OCI-LY7 (cell line): ENCODE data around the gene ADAM23. TPM values are rescaled to one million over a fixed set of nuclear protein-coding genes. Genes with fewer than 3 reads are reported as not detected.

ENCODE experiments used
- BruUV-seq: library from RNA; stranded (reverse); fragments of 400-500 nt; replicated peaks from 2 replicates; lab custom pipeline; 2021; lab: Mats Ljungman, UMichigan
- CTCF ChIA-PET: fragments of 300-600 bp; sonication (Branson Sonifier 250); formaldehyde crosslinking; loops from one replicate; lab custom pipeline; 2022; ENCODE audit warnings: antibody characterized with exemption; ENCODE audit not compliant: unreplicated experiment; lab: Charles Lee
- POLR2A ChIA-PET: fragments of 300-600 bp; sonication (Branson Sonifier 250); formaldehyde crosslinking; loops from one replicate; lab custom pipeline; 2022; ENCODE audit warnings: antibody characterized with exemption; lab: Charles Lee
- DNase-seq: peaks from one replicate; pipeline ENCODE4 v3.0.0-alpha.2; 2015; ENCODE audit warnings: low spot score
- H2AFZ ChIP-seq: fragments of 200-600 bp; sonication (generic), shearing (Covaris generic); 2 replicates; pipeline ENCODE4 v1.6.1; 2014; ENCODE audit warnings: mild to moderate bottlenecking, antibody characterized with exemption, low read length, moderate library complexity
- H3K27ac ChIP-seq: fragments of 200-600 bp; sonication (generic); 2 replicates; pipeline ENCODE4 v1.5.1; 2014; ENCODE audit warnings: mixed run types, low read depth, mild to moderate bottlenecking, moderate library complexity, low read length, inconsistent platforms; ENCODE audit not compliant: poor library complexity, severe bottlenecking
- H3K36me3 ChIP-seq: fragments of 200-600 bp; sonication (generic); 2 replicates; pipeline ENCODE4 v1.6.1; 2014; ENCODE audit warnings: mild to moderate bottlenecking, antibody characterized with exemption, low read length, moderate library complexity, mixed read lengths; ENCODE audit not compliant: insufficient read depth
- H3K4me1 ChIP-seq: fragments of 200-600 bp; sonication (generic); 2 replicates; pipeline ENCODE4 v1.5.1; 2014; ENCODE audit warnings: mild to moderate bottlenecking, low read length; ENCODE audit not compliant: insufficient read depth, poor library complexity, severe bottlenecking
- H3K4me2 ChIP-seq: fragments of 200-600 bp; sonication (generic); 2 replicates; pipeline ENCODE4 v1.6.1; 2014; ENCODE audit warnings: mild to moderate bottlenecking, low read length
- H3K4me3 ChIP-seq: fragments of 200-600 bp; sonication (generic); 2 replicates; pipeline ENCODE4 v1.5.1; 2014; ENCODE audit warnings: mild to moderate bottlenecking, low read depth, low read length; ENCODE audit not compliant: poor library complexity, severe bottlenecking
- H3K79me2 ChIP-seq: fragments of 200-600 bp; sonication (generic); 2 replicates; pipeline ENCODE4 v1.6.1; 2016; ENCODE audit warnings: low read depth, mild to moderate bottlenecking, low read length, moderate library complexity, mixed read lengths; ENCODE audit not compliant: insufficient read depth
- H3K9me2 ChIP-seq: fragments of 200-600 bp; sonication (generic); 2 replicates; pipeline ENCODE4 v1.6.1; 2016; ENCODE audit warnings: mild to moderate bottlenecking, low read length, mixed read lengths; ENCODE audit not compliant: insufficient read depth
- H3K9me3 ChIP-seq: fragments of 200-600 bp; sonication (generic); 2 replicates; pipeline ENCODE4 v1.6.1; 2014; ENCODE audit warnings: mild to moderate bottlenecking, mixed run types, low read length, mixed read lengths
- H4K20me1 ChIP-seq: fragments of 200-600 bp; sonication (generic); 2 replicates; pipeline ENCODE4 v1.6.1; 2014; ENCODE audit warnings: mild to moderate bottlenecking, antibody characterized with exemption, low read length, moderate library complexity, mixed read lengths; ENCODE audit not compliant: insufficient read depth
- CTCF ChIP-seq: fragments of 200-600 bp; sonication (generic); conservative IDR thresholded peaks from 2 replicates; pipeline ENCODE4 v1.5.1; 2014; ENCODE audit warnings: mild to moderate bottlenecking, antibody characterized with exemption, low read length, moderate library complexity, mixed read lengths
- EZH2phosphoT487 ChIP-seq: fragments of 200-600 bp; sonication (generic); IDR thresholded peaks from 2 replicates; pipeline ENCODE4 v1.6.1; 2018; ENCODE audit warnings: low read depth, borderline replicate concordance, mild to moderate bottlenecking, mixed run types, antibody characterized with exemption, low read length, moderate library complexity, mixed read lengths
- intact Hi-C: fragments of 100-400 bp; cut with micrococcal nuclease; formaldehyde crosslinking; loops from one replicate; pipeline ENCODE4 v1.10.0; 2022; ENCODE audit not compliant: unreplicated experiment
- total RNA-seq, 2 experiments: library from RNA; depleted of rRNA in 1 of 2; stranded (reverse); fragments of >200 nt in 1 of 2; shearing (Covaris generic) in 1 of 2; gene quantifications; 2 replicates each; pipeline ENCODE4 v1.2.3, GENCODE V29; 2014 to 2022

Gene ADAM23
- total RNA-seq, 2 experiments from 2014 or later = 0.53 TPM; not detected in 1

DNA sequence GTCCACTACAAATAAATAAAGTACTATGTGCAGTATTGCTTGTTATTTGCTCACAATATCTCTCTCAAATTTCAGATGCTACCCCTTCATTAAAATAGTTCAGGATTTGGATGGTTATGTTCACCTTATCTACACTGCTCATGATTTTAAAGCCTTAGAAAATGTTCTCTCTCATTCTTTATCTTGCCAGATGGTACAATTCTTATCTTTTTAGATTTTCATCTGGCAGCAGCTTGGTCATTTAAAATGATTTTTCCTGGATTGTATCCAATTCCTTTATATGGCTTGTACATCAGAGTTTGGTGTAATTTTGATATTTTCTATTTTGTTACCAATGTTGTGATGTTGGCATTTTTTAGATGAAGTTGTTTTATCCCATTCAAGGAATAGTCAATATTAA, 10.1 kb upstream of the ADAM23 start:
- no peak overlapping the region for H2AFZ ChIP-seq
- no peaks in the 10 kb centered on the region for H3K9me2 ChIP-seq
- H3K4me3 ChIP-seq = no peak overlapping the region
- H3K9me3 ChIP-seq = no peaks in the 10 kb centered on the region
- H3K27ac ChIP-seq = no peak overlapping the region
- TF ChIP-seq CTCF (no peak), EZH2phosphoT487 (no peak)
- no peaks in the 10 kb centered on the region for H3K36me3 ChIP-seq
- no peak overlapping the region for H3K4me2 ChIP-seq
- no peaks in the 10 kb centered on the region for H3K4me1 ChIP-seq
- no peak for DNase-seq
- no peaks in the 10 kb centered on the region for H4K20me1 ChIP-seq
- no peaks in the 10 kb centered on the region for H3K79me2 ChIP-seq
- POLR2A ChIA-PET = no interaction called here
- no TSS peak for BruUV-seq
- intact Hi-C loops = no loop called here
- CTCF ChIA-PET = no interaction called here

DNA sequence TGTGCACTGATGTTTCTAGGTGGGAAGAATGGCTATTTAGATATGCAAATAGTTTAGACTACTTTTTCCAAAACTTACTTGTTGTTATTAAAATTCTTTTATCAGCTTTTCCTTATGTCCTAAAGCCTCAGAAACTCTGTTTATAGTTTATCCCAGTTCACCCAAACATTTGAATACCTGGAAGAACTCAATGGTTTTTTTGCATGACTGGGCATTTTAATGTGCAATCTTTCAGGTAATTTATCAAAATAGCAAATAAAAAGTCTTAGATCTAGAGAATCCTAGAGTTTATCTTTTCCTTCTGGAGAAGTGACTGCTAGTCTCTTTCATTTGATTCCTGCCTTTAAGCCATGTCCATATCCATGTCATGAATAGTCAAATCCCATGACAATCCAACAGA, 9.6 kb upstream of the ADAM23 start:
- no peak overlapping the region for H2AFZ ChIP-seq
- ChIA-PET POLR2A (no interaction called here), CTCF (no interaction called here)
- intact Hi-C loops = no loop called here
- no peaks in the 10 kb centered on the region for H3K36me3 ChIP-seq
- no peak for DNase-seq
- no peak overlapping the region for H3K27ac ChIP-seq
- H3K9me3 ChIP-seq = no peaks in the 10 kb centered on the region
- no TSS peak for BruUV-seq
- no peaks in the 10 kb centered on the region for H3K79me2 ChIP-seq
- H3K4me3 ChIP-seq = no peak overlapping the region
- H3K4me2 ChIP-seq = no peak overlapping the region
- no peaks in the 10 kb centered on the region for H3K4me1 ChIP-seq
- no peaks in the 10 kb centered on the region for H3K9me2 ChIP-seq
- no peak for TF ChIP-seq CTCF
- no peak for TF ChIP-seq EZH2phosphoT487
- H4K20me1 ChIP-seq = no peaks in the 10 kb centered on the region

DNA sequence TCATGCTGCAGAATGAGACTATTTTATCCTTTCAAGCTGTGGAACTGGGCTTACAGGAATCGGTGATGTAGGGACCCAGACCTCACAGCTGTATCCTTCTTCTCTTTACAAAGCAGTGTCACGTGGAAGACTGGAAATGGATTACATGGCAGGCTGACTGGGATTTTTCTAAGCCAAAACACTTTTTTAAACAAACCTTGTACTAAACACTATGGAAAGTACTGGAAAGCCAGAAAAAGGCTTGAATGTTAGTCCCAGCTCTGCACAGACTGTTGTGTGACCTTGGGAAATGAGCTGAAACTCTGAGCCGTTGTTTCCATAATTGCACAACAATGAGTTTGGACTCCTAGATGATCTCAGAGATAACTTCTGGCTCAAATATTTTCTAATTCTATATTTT, 7.6 kb upstream of the ADAM23 start:
- Histone ChIP-seq H3K27ac (no peak overlapping the region), H3K9me3 (no peaks in the 10 kb centered on the region), H2AFZ (no peak overlapping the region), H3K4me1 (no peaks in the 10 kb centered on the region), H3K79me2 (no peaks in the 10 kb centered on the region), H4K20me1 (no peaks in the 10 kb centered on the region), H3K4me3 (no peak overlapping the region), H3K9me2 (no peaks in the 10 kb centered on the region), H3K4me2 (no peak overlapping the region), H3K36me3 (no peaks in the 10 kb centered on the region)
- TF ChIP-seq EZH2phosphoT487 = no peak
- TF ChIP-seq CTCF = no peak
- intact Hi-C loops = no loop called here
- ChIA-PET POLR2A (no interaction called here), CTCF (no interaction called here)
- DNase-seq = no peak
- no TSS peak for BruUV-seq
